ENCODE measurements around the gene HDAC9.

Gene HDAC9

DNA sequence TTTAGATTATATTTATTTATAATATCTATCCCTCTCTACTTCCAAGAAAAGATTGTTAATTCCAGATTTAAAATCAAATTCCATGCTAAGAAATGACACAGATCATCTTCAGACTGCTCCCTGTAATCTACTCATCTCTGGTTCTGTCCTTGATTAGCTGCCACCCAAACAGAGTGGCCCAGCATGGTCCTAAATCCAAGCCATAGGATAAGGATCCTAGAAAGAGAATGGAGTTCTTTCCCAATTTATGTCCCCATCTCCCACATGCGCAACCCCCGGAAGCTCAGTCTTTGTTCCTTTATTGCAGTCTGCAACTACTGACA lies 23.4 kb upstream of the HDAC9 start:
- TF ChIP-seq, protein P1, sequence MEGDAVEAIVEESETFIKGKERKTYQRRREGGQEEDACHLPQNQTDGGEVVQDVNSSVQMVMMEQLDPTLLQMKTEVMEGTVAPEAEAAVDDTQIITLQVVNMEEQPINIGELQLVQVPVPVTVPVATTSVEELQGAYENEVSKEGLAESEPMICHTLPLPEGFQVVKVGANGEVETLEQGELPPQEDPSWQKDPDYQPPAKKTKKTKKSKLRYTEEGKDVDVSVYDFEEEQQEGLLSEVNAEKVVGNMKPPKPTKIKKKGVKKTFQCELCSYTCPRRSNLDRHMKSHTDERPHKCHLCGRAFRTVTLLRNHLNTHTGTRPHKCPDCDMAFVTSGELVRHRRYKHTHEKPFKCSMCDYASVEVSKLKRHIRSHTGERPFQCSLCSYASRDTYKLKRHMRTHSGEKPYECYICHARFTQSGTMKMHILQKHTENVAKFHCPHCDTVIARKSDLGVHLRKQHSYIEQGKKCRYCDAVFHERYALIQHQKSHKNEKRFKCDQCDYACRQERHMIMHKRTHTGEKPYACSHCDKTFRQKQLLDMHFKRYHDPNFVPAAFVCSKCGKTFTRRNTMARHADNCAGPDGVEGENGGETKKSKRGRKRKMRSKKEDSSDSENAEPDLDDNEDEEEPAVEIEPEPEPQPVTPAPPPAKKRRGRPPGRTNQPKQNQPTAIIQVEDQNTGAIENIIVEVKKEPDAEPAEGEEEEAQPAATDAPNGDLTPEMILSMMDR (IDR thresholded peaks at IDR 0.05; ENCODE audit: low read depth, low read length) = no peak
- no peak overlapping the region for H3K4me3 ChIP-seq (ENCODE audit: low read depth, low read length)

DNA sequence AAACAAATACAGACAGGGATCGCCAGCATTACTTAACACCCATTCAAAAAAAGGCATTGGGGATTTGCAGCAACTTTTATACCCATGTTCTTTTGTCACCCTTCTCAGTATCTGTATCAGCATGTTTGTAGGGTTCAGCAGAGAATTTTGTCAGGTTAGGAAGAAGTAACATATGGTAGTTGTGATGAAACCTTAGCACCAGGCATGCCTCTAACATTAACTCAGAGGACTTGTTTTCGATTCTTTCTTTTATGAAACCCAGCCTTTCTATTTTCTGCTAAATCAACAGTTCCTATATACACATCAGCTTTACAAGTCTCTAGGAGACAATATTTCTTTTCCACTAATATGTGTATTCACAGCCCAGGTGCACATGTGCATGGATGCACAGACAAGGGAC lies 22.4 kb upstream of the HDAC9 start:
- TF ChIP-seq, protein P1 (IDR thresholded peaks at IDR 0.05; ENCODE audit: low read depth, low read length) = no peak
- no peak overlapping the region for H3K4me3 ChIP-seq (ENCODE audit: low read depth, low read length)

DNA sequence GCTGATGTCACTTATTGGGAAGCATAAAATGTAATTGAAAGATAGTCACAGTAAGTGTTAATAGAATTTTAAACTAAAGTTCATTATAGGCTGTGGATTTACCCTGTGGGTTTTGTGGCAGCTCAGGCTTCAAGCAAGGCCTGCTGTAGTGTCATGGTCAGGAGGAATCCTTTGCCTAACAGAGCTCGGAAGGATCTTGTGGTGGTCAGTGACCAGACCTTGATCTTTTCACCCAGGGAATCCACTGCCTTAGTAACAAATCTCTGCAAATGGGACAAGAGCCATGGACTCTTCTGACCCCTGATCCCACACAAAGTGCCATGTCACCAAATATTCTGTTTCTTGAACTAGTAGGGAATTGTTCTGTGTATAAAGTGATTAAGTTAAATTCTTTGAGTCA lies 20.6 kb upstream of the HDAC9 start:
- H3K4me3 ChIP-seq (ENCODE audit: low read depth, low read length) = no peak overlapping the region
- TF ChIP-seq, protein P1 (IDR thresholded peaks at IDR 0.05; ENCODE audit: low read depth, low read length) = no peak

DNA sequence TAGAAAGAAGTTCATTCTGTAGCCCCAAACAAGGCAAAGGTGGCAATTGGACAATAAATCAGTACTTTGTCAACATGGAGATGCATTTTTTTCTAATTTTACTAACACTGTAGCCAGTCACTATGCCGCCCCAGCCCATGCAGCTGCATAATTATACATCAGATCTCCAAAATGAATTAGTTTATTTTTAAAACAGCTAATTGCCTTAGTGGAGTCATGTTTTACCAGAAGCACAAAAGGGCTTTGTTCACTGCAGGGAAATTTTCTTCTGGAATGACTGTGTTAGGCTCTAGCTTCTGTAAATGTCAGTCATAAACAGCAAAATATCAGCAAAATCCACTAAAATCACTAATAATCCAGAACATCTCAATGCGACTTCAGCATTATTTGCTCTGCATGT lies 20.1 kb upstream of the HDAC9 start:
- TF ChIP-seq, protein P1 (IDR thresholded peaks at IDR 0.05; ENCODE audit: low read depth, low read length) = no peak
- H3K4me3 ChIP-seq (ENCODE audit: low read depth, low read length) = no peak overlapping the region

- TF ChIP-seq, protein P1 (IDR thresholded peaks at IDR 0.05; ENCODE audit: low read depth, low read length) = no peak
- H3K4me3 ChIP-seq (ENCODE audit: low read depth, low read length) = no peak overlapping the region
Measured at GRCh38 chr7:18481776-18482175, 13.8 kb upstream of the HDAC9 start.

DNA sequence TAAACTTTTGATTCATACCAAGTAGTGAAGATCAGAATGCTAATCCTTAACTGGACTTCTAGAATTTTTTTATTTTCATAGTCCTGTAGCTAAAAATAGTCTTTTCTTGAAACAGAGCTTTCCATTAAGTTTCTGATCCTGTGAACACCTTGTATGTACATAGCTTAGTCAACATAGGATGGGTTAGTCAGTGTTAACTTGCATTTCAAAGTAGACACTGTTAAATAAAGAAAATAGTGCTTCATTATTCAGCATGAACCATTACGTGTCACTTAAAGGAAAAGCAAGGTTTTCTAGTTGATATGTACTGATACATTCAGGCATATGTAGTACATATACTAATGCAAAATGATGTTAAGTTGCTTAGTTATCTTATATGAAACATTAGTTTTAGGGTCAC lies 7.5 kb upstream of the HDAC9 start:
- H3K4me3 ChIP-seq (ENCODE audit: low read depth, low read length) = no peak overlapping the region
- TF ChIP-seq, protein P1 (IDR thresholded peaks at IDR 0.05; ENCODE audit: low read depth, low read length) = no peak

GRCh38 chr7:18489624-18490023 lies 5.9 kb upstream of the HDAC9 start:
- TF ChIP-seq, protein P1 (IDR thresholded peaks at IDR 0.05; ENCODE audit: low read depth, low read length) = no peak
- no peak overlapping the region for H3K4me3 ChIP-seq (ENCODE audit: low read depth, low read length)
